Esophagus squamous epithelium (tissue), 4 donors: ENCODE measurements around the gene RAP1A.

Source experiments
- CTCF ChIP-seq, 6 experiments: fragments of 450-650 bp in 4 of 6; fragments of 200-600 bp in 2 of 6; sonication (generic) in 2 of 6; IDR thresholded peaks; one replicate each; pipeline ENCODE4 v1.5.1; 2016 to 2019; ENCODE audit warnings: antibody characterized with exemption in 6 of 6, mild to moderate bottlenecking in 4 of 6, moderate library complexity in 4 of 6
- POLR2A ChIP-seq, 4 donors: fragments of 450-650 bp; IDR thresholded peaks; one replicate each; pipeline ENCODE4 v1.6.1; 2017; ENCODE audit warnings: antibody characterized with exemption in 4 of 4, mild to moderate bottlenecking in 4 of 4, moderate library complexity in 3 of 4

GRCh38 chr1:111691886-111692285 is 72.3 kb downstream of the RAP1A start:
- TF ChIP-seq CTCF (IDR thresholded peaks at IDR 0.05) (no peak), POLR2A (IDR thresholded peaks at IDR 0.05) (no peak)
